RPMI7951 (cell line): Measurements from ENCODE around the gene LNPEP. TPM values are rescaled to one million over a fixed set of nuclear protein-coding genes. Genes with fewer than 3 reads are reported as not detected.
A peak's percentile ranks its signal among the peaks of the same experiment; 100 is the strongest.
"Not testable (repeated sequence)": the region's sequence is repeated elsewhere in the genome, so short reads cannot be mapped to it uniquely, and the experiment has no call there.

Experiments
- DNase-seq: peaks from one replicate; pipeline ENCODE4 v3.0.0-alpha.2; 2012; ENCODE audit warnings: low read depth
- total RNA-seq: library from RNA; depleted of rRNA; stranded (reverse); fragments of >200 nt; shearing (Covaris generic); gene quantifications from 2 replicates; pipeline ENCODE4 v1.2.3, GENCODE V29; 2014

Gene LNPEP
- total RNA-seq, 1 experiment from 2014 or later: 22.3 TPM

- peak; percentile 8 for DNase-seq
These were observed 5.8 kb upstream of the LNPEP start for GRCh38 chr5:96930058-96930457.

- no peak for DNase-seq
These were observed 5.3 kb upstream of the LNPEP start for GRCh38 chr5:96930589-96930988.

- DNase-seq: not testable (repeated sequence)
These were observed 4.8 kb upstream of the LNPEP start for GRCh38 chr5:96931037-96931436.

GRCh38 chr5:96931605-96932004, 4.3 kb upstream of the LNPEP start:
- no peak for DNase-seq

- no peak for DNase-seq
These were observed 3.9 kb upstream of the LNPEP start for GRCh38 chr5:96932026-96932425.

GRCh38 chr5:96933764-96934707, 1.8 kb upstream of the LNPEP start:
- no peak for DNase-seq

GRCh38 chr5:96934708-96935558, 947 bp upstream of the LNPEP start:
- peak; percentile 94 for DNase-seq

- DNase-seq: peak; percentile 28
These were observed 796 bp downstream of the LNPEP start for GRCh38 chr5:96936431-96937320.

- DNase-seq: peak; percentile 18
These were observed 4.7 kb downstream of the LNPEP start for GRCh38 chr5:96940586-96940985.

GRCh38 chr5:96941140-96941539, 5.3 kb downstream of the LNPEP start:
- DNase-seq: no peak

- no peak for DNase-seq
These were observed 6.2 kb downstream of the LNPEP start for GRCh38 chr5:96942078-96942477.

- peak; percentile 39 for DNase-seq
These were observed 7.0 kb downstream of the LNPEP start for GRCh38 chr5:96942911-96943310.

- no peak for DNase-seq
These were observed 7.9 kb downstream of the LNPEP start for GRCh38 chr5:96943799-96944198.

- no peak for DNase-seq
These were observed 9.4 kb downstream of the LNPEP start for GRCh38 chr5:96945144-96945897.

- DNase-seq: no peak
These were observed 10.5 kb downstream of the LNPEP start for GRCh38 chr5:96946381-96946780.

- DNase-seq: no peak
These were observed 16.4 kb downstream of the LNPEP start for GRCh38 chr5:96952118-96952750.

- DNase-seq: no peak
These were observed 17.3 kb downstream of the LNPEP start for GRCh38 chr5:96952974-96953730.

- DNase-seq: no peak
These were observed 21.6 kb downstream of the LNPEP start for GRCh38 chr5:96957254-96958049.

GRCh38 chr5:96958977-96959376, 23.1 kb downstream of the LNPEP start:
- no peak for DNase-seq
